Skeletal muscle tissue (tissue), 4 donors: ENCODE results near the gene P2RX4. TPM values are rescaled to one million over a fixed set of nuclear protein-coding genes. Genes with fewer than 3 reads are reported as not detected.
"Not testable (repeated sequence)": the region's sequence is repeated elsewhere in the genome, so short reads cannot be mapped to it uniquely, and the experiment has no call there.

ENCODE experiments used
- H3K27ac ChIP-seq: one replicate; pipeline ENCODE4 v1.7.0; 2013; ENCODE audit warnings: mild to moderate bottlenecking, low read depth, low read length, inconsistent platforms
- H3K27me3 ChIP-seq, 3 donors: one replicate each; pipeline ENCODE4 v1.7.0; 2013; ENCODE audit warnings: low read length in 3 of 3; ENCODE audit not compliant: control insufficient read depth in 3 of 3, insufficient read depth in 3 of 3
- H3K36me3 ChIP-seq, 3 donors: one replicate each; pipeline ENCODE4 v1.7.0; 2013; ENCODE audit warnings: low read length in 3 of 3; ENCODE audit not compliant: control insufficient read depth in 3 of 3, insufficient read depth in 3 of 3
- H3K4me1 ChIP-seq, 3 donors: one replicate each; pipeline ENCODE4 v1.7.0; 2013; ENCODE audit warnings: low read length in 3 of 3, mild to moderate bottlenecking in 3 of 3; ENCODE audit not compliant: control insufficient read depth in 3 of 3, insufficient read depth in 3 of 3
- H3K4me3 ChIP-seq, 3 donors: one replicate each; pipeline ENCODE4 v1.7.0; 2013; ENCODE audit warnings: low read length in 3 of 3
- H3K9ac ChIP-seq, 3 donors: one replicate each; pipeline ENCODE4 v1.7.0; 2013; ENCODE audit warnings: low read length in 3 of 3, mild to moderate bottlenecking in 3 of 3, moderate library complexity in 2 of 3, low read depth in 1 of 3
- H3K9me3 ChIP-seq, 3 donors: one replicate each; pipeline ENCODE4 v1.7.0; 2013; ENCODE audit warnings: low read length in 3 of 3; ENCODE audit not compliant: control insufficient read depth in 3 of 3
- total RNA-seq: library from RNA; depleted of rRNA; stranded (reverse); fragments of >200 nt; gene quantifications from one replicate; pipeline ENCODE4 v1.2.3, GENCODE V29; 2014
- donor health status: Osteomylitis.

The P2RX4 gene
- total RNA-seq, 1 donor from 2014 or later = 14.6 TPM

- H3K36me3 ChIP-seq, H3K27me3 ChIP-seq, H3K9me3 ChIP-seq, H3K4me3 ChIP-seq, H3K9ac ChIP-seq, H3K27ac ChIP-seq: not testable (repeated sequence)
- peaks cover 6 to 20% (median 19%) of the 10 kb centered on the region in 3 donors for H3K4me1 ChIP-seq
These were observed 70.6 kb downstream of the P2RX4 start for GRCh38 chr12:121280531-121280930.

GRCh38 chr12:121281116-121281515 lies 71.2 kb downstream of the P2RX4 start:
- not testable (repeated sequence) for H3K27me3 ChIP-seq, H3K9me3 ChIP-seq, H3K27ac ChIP-seq, H3K4me3 ChIP-seq, H3K9ac ChIP-seq, H3K36me3 ChIP-seq
- H3K4me1 ChIP-seq = peaks cover 6 to 20% (median 19%) of the 10 kb centered on the region in 3 donors

- no peaks in the 10 kb centered on the region for H3K27me3 ChIP-seq
- no peak overlapping the region for H3K27ac ChIP-seq
- peak overlapping the region in 1 of 3 donors; percentile 25 for H3K9ac ChIP-seq
- H3K4me1 ChIP-seq = peaks cover 6 to 22% (median 21%) of the 10 kb centered on the region in 3 donors
- H3K36me3 ChIP-seq = no peaks in the 10 kb centered on the region
- no peaks in the 10 kb centered on the region for H3K9me3 ChIP-seq
- no peak overlapping the region for H3K4me3 ChIP-seq
These were observed 72.3 kb downstream of the P2RX4 start for GRCh38 chr12:121282072-121282742.

DNA sequence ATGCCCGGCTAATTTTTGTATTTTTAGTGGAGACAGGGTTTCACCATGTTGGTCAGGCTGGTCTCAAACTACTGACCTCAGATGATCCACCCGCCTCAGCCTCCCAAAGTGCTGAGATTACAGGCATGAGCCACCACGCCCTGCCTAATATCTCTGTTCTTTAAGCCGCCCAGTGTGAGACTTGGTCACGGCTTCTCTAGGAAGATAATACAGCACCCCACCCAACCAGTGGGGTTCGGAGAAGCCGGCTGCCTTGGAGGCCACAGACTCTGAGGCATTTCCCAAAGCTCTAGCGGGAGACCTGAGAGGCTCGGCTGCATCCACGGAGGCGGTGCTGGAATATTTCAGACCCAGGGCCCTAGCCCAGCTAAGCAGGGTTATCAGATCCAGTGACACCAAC lies 73.0 kb downstream of the P2RX4 start:
- not testable (repeated sequence) for H3K4me3 ChIP-seq, H3K36me3 ChIP-seq, H3K27ac ChIP-seq, H3K27me3 ChIP-seq, H3K9me3 ChIP-seq, H3K9ac ChIP-seq
- H3K4me1 ChIP-seq = peaks cover 10 to 22% (median 21%) of the 10 kb centered on the region in 3 donors

- no peaks in the 10 kb centered on the region for H3K36me3 ChIP-seq
- no peak overlapping the region for H3K27ac ChIP-seq
- peaks cover 10 to 22% (median 21%) of the 10 kb centered on the region in 3 donors for H3K4me1 ChIP-seq
- H3K4me3 ChIP-seq = no peak overlapping the region
- no peaks in the 10 kb centered on the region for H3K9me3 ChIP-seq
- H3K27me3 ChIP-seq = no peaks in the 10 kb centered on the region
- H3K9ac ChIP-seq = no peak overlapping the region
These were observed 73.5 kb downstream of the P2RX4 start for GRCh38 chr12:121283388-121283787.

Other genes with a start within 250 kb of the P2RX4 start
- gene HNF1A, start 231.6 kb upstream of the P2RX4 start, total RNA-seq = not detected
- gene C12orf43, start 193.6 kb upstream of the P2RX4 start, total RNA-seq = 8.4 TPM
- not detected for gene OASL, start 170.9 kb upstream of the P2RX4 start, total RNA-seq
- 2.1 TPM for gene P2RX7, start 77.3 kb upstream of the P2RX4 start, total RNA-seq
- 12.5 TPM for gene CAMKK2, start 86.6 kb downstream of the P2RX4 start, total RNA-seq
- 128 TPM for gene ANAPC5, start 142.3 kb downstream of the P2RX4 start, total RNA-seq
- 52.2 TPM for gene RNF34, start 190.0 kb downstream of the P2RX4 start, total RNA-seq